Hepatic stellate cell (primary cell): ENCODE measurements around the gene CEP85L.

Experiments
- DNase-seq: peaks from one replicate; pipeline ENCODE4 v3.0.0; 2011; ENCODE audit warnings: low spot score

Gene CEP85L

GRCh38 chr6:118579786-118580185 lies 71.6 kb downstream of the CEP85L start:
- DNase-seq = no peak

- DNase-seq = no peak
Observed at GRCh38 chr6:118578617-118579016, 72.8 kb downstream of the CEP85L start.

GRCh38 chr6:118577972-118578371 lies 73.4 kb downstream of the CEP85L start:
- DNase-seq = no peak

GRCh38 chr6:118574051-118574865 lies 77.1 kb downstream of the CEP85L start:
- no peak for DNase-seq

- no peak for DNase-seq
Observed at GRCh38 chr6:118571121-118571520, 80.3 kb downstream of the CEP85L start.

GRCh38 chr6:118569498-118569897 lies 81.9 kb downstream of the CEP85L start:
- no peak for DNase-seq

- DNase-seq = no peak
Observed at GRCh38 chr6:118567974-118568373, 83.4 kb downstream of the CEP85L start.

GRCh38 chr6:118565311-118565960 lies 86.0 kb downstream of the CEP85L start:
- no peak for DNase-seq

DNA sequence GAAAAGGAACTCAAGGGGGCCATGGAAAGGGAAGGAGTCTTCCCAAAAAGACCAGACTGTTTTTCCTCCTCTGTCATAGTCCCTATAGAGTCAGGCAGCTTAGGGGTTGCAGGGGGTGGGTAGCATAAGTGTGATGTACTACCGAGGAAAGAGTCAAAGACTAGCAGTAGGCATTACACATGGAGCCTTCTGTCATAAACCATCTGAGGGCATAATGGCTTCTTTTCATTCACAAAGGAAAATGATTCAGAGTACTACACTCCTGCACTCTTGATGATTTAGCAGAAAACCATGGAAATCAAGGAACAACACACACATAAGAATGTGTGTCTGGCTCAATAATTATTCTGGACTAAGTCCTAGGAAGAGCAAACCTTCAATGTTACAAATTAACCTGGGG lies 88.4 kb downstream of the CEP85L start:
- DNase-seq = no peak

- no peak for DNase-seq
Observed at GRCh38 chr6:118562248-118562647, 89.1 kb downstream of the CEP85L start.

DNA sequence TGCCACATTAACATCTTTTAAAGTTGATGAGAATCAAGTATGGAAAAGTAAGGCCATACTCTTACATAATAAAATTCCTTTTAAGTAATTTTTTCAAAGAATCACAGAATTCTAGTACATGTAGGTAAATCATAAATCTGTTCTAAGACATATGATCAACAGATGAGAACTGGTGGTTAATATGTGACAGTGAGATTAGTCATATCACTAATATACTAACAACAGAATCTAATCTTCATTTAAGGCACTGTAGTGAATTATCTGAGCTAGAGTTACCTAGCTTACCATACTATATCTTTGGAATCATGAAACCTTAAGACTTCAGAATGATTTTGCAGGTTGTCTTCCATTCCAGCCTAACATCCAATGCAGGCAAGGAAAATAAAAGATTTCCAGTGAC lies 91.7 kb downstream of the CEP85L start:
- no peak for DNase-seq

DNA sequence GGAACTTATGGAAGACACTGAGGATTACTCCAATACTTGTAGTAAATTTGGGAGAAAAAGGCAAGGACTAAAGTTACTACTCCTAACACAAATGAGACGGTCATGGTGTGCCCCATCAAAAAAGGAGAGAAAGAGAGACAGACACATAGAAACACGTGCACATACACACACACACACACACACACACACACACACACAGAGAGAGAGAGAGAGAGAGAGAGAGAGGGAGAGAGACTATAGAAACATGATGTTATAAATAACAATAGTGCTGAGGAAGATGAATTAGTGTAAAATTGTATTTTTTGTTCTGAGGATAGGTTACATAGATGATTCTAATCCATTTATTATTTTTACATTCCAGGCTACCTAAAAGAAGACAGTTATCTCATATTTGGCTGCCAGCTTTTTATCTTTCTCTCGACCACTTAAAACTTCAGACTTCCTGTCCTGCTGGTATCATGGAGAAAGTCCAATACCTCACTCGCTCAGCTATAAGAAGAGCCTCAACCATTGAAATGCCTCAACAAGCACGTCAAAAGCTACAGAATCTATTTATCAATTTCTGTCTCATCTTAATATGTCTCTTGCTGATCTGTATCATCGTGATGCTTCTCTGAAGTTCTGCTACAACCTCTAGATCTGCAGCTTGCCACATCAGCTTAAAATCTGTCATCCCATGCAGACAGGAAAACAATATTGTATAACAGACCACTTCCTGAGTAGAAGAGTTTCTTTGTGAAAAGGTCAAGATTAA lies 92.8 kb downstream of the CEP85L start:
- DNase-seq = no peak

- DNase-seq = no peak
Observed at GRCh38 chr6:118554698-118555097, 96.7 kb downstream of the CEP85L start.

DNA sequence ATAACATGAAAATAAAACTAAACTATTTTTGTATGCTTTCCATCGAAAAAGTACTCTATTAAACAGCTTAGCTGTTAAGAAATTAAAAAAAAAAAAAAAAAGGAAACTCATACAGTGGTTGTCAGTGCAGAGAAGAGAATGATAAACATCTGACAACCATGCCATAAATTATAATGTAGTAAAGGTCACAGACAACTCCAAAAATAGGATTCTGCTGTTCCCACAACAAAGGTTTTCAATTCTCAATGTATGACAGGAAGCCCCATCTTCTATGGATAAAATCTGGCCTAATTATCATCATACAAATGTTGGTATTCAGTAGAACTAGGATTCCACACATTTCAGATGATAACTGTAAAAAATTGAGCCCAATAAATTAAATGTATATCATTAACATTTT lies 98.3 kb downstream of the CEP85L start:
- no peak for DNase-seq

DNA sequence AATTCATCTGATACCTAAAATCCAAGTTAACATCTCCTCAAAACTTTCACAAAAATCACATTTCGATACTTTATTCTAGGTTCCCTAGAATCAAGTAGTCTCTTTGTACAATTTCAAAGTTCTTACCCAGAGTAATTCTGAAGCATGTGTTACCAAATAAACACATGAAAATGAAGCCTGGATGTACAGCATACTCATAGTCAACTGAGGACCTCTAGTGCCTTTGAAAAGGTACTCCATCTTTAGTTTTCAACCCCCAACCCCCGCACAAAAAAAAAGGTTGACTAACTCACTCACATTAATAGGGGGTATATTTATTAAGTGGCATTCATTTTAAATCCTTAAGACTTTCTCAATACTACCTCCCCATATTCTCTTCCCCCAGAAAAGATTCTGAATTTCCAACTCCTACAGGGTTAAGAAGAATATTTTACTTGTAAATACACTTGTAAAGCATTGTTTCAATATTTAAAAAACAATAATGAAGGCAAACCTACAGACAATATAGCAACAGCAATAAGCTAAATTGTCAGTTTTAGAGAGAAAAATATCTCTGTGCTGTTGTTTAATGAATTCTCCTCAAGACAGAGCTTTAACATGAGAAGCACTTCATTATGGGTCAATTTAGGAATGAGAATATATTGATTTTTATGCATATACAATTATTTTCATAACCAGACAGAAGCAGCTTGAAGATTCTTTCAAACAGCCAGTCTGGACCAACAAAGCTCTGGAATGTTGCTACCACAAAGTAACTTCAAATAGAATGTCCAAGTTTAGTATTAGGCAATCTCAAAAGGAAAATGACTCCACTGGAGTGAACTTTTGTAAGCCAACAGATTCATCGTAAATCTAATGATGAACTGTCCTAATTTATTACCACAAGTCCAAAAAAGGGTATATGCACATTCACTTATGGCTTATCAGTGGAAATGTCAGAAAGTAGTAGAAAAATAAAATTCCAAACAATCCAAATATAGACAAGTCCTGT lies 100.0 kb downstream of the CEP85L start:
- DNase-seq = peak; percentile 22

GRCh38 chr6:118548613-118549012 lies 102.8 kb downstream of the CEP85L start:
- no peak for DNase-seq

DNA sequence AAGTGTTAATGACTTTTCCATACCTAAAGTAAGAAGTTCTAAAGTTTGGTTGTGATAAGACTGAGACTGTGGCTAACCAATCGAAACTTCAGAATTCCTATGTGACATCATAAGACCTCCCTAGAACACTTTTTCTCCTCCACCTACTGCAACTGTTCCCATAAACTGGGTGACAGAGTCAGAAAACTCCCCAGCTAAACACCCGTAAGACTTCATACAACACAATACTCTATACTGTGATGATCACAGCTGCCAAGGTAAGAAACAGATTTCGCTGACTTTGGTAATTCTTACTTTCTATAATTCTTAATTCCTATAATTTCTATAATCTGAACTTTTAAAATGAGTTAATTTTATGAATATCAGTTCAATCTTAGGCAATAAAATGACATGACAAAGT lies 103.3 kb downstream of the CEP85L start, which contains the start of gene PLN:
Gene PLN, plus strand, starts transcription at position 161 of the 400 bp plus-strand sequence. CDS start 10,626 bp downstream, outside the sequence.
- DNase-seq = no peak

- no peak for DNase-seq
Observed at GRCh38 chr6:118546880-118547218, 104.5 kb downstream of the CEP85L start.

GRCh38 chr6:118546164-118546879 lies 105.1 kb downstream of the CEP85L start:
- no peak for DNase-seq

GRCh38 chr6:118544105-118544504 lies 107.3 kb downstream of the CEP85L start:
- no peak for DNase-seq
